Stromal cell of bone marrow (primary cell): Measurements from ENCODE around the gene CUL4A.
"Not testable (repeated sequence)": the region's sequence is repeated elsewhere in the genome, so short reads cannot be mapped to it uniquely, and the experiment has no call there.

Experiments
- DNase-seq: peaks from one replicate; pipeline ENCODE4 v3.0.0-alpha.2; 2012; ENCODE audit warnings: low read depth

CUL4A gene

DNA sequence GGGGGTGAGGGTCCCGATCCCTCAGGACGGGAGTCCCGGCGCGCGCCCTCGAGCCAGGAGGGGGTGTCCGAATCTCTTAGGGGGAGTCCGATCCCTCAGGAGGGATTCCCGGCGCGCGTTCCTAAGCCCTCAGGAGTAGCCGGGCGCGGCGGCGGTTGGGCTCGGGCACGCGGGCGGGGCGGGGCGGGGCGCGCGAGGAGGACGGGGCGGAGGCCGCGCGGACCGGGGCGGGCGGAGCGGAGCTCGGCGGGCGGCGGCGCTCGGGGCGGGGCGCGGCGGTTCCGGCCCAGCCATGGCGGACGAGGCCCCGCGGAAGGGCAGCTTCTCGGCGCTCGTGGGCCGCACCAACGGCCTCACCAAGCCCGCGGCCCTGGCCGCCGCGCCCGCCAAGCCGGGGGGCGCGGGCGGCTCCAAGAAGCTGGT lies at the start of gene CUL4A:
CUL4A (plus strand) TSS at position 278 of the 423 bp plus-strand sequence; CDS start at position 293, 15 bp downstream.
- peak; percentile 56 for DNase-seq

DNA sequence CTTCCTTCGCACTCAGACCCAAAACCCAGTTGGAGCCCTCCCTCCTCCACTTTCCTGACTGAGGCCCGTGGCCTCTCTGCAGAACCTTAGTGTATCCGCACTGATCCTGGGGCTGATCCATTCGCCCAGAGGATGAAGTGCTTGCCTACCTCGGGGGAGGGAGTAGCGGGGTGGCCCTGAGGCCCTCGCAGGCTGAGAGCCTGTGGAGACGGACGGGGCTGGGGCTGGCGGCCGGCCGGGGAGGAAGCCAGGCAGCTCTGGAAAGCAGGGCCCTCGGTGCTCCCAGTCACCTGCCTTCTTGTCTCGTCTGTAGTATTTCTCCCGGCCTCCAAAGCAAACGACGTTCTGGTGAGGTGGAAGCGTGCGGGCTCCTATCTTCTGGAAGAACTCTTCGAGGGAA lies 49.7 kb upstream of the CUL4A start:
- DNase-seq, result no peak

DNA sequence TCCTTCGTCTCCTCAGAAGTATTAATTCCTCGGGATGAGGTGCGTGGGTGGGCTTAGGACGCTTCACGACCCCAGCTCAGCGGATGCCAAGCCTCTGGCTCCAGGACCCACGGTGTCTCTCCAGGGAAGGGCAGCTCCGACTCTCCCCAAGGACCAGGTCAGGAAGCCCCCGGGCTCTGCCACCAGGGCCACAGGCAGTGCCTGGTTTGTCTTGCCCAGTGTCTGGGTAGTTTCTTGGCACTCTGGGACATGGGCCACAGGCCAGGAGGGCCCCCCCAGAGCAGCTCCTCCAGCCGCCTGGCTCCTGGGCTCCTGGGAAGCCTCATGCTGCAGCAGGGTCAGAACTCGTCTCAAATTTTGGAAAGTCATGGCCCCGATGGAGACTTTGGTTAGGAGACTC lies 48.4 kb upstream of the CUL4A start:
- no peak for DNase-seq

DNA sequence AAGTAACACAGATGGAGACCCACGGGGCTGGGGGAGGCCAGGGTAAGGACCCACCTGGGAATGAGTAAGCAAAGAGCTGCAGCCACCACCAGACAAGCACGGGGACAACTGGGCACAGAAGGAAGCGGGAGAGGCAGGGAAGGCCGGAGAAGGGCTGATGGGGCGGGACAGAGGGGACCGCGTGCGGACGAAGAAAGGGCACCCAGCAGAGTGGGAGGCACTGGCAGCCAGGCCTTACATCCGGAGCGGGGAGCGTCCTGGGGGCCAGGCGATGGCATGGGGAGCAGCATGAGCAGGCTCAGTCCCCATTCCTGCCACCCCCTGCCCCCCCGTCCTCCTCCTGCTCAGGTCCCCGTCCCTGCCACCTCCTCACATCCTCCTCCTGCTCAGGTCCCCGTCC lies 48.0 kb upstream of the CUL4A start:
- no peak for DNase-seq

DNA sequence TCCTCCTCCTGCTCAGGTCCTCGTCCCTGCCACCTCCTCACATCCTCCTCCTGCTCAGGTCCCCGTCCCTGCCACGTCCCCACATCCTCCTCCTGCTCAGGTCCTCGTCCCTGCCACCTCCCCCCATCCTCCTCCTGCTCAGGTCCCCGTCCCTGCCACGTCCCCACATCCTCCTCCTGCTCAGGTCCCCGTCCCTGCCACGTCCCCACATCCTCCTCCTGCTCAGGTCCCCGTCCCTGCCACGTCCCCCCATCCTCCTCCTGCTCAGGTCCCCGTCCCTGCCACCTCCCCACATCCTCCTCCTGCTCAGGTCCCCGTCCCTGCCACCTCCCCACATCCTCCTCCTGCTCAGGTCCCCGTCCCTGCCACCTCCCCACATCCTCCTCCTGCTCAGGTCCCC lies 47.4 kb upstream of the CUL4A start:
- not testable (repeated sequence) for DNase-seq

DNA sequence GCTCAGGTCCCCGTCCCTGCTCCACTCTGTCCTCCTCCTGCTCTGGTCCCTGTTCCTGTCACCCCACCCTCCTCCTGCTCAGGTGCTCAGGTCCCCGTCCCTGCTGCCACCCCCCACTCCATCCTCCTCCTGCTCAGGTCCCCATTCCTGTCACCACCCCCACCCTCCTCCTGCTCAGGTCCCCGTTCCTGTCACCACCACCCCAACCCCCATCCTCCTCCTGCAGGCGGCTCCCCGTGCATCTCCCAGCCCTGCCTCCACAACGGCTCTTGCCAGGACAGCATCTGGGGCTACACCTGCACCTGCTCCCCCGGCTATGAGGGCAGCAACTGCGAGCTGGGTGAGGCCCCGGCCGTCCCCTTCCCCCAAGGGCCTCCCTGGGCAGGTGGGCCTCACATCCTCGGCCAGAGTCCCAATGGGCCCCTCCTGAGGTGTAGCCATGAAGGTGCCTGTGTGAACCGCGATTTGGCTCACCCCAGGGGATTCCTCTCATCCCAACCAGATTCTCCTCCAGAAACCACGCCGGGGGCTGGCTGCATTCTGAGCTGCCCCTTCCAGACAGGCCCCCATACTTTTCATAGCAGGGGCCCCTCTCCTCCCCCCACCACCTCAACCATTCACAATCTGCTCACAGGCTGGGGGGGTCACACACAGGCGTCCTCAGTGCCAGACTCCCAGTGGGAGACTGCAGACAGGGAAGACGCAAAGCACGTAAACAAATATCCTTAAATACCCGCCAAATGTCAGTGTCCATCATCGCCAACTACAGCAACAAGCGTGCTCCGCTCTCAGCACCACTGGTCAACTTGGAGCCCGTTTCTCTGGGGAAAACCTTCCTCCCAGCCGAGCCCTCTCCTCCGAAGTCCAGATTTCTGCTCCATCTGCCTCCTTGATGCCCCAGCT lies 46.4 kb upstream of the CUL4A start:
- DNase-seq, result no peak

DNA sequence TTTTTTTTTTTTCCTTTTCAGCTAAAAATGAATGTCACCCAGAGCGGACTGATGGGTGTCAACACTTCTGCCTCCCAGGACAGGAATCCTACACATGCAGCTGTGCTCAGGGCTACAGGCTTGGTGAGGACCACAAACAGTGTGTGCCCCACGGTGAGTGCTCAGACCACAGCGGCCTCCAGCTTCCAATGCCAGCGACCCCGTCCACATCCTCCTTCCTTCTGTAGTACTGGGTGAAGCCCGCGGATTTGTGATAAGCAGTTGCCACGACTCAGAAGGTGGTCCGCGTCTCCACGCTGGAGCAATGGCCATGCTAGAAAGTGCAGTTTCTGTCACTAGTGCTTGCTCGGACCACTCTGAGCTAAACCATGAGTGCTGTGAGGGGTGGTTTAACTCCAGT lies 44.9 kb upstream of the CUL4A start:
- no peak for DNase-seq

DNA sequence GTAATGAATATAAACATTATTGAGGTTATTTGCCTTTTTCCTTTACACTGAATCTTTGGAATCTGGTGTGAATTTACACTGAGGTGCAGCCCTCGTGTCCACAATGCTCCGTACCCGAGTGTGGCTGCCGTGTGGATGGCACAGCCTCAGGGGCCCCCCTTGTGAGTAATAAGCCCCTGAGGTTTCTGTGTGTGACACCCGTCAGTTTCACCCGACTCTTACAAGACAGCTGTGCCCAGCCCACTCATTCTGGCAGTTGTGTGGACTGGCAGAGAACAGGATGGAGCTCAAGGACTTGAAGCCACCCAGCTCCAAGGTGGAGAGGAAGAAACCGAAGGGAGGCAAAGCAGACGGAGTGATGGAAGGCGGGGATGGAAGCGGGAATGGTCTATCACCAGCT lies 43.1 kb upstream of the CUL4A start:
- no peak for DNase-seq

DNA sequence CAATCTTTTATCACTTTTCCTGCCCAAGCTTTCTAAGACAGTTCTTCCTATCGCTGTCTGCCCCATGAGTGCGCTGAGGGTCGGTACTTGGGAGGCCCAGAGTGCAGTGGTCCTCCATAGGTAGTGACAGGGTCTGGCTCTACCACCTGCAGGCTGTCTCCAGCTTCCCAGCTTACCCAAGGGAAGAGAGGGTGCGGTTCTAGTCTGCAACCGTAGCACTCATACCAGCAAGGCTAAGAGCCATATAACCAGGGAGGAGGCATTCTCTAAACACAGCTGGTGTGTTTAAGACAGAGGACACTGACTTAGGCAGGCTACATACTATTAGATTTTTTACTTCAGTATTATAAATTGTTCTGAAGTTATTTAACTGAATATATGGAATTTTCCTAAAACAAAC lies 42.7 kb upstream of the CUL4A start:
- DNase-seq, result no peak

DNA sequence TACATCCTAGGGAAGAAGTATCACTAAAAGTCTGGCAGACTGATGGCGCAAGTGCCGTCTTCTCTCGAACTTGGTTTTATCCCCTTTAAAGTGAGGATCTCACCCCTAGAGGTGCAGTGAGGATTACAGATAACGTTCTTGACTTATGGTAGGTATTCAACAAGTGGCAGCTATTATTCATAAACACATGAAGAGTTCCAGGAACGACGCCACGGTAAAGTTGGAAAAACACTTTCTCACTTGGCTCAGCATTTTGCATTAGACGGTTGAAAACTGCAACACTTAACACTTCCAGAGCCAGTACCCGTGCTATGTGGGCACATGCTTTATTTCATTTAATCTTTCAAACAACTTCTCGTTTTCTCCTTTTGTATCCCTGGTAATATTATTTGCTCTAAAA lies 42.3 kb upstream of the CUL4A start:
- DNase-seq, result no peak

DNA sequence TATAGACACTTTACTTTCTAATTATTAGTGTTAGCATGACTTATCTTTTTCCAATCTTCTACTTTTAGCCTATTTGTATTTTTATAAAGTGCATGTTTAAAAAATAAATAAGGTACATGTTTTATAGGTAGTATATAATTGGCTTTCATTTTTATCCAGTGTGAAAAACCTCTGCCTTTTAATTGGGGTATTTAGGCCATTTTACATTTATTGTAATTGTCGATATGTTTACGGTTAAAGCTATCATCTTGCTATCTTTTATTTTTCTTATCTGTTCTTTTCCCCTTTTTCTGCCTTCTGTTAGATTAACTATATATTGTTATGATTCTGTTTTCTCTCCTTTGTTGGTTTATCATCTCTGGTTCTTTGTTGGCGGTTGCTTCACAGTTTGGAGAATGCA lies 41.8 kb upstream of the CUL4A start:
- no peak for DNase-seq

DNA sequence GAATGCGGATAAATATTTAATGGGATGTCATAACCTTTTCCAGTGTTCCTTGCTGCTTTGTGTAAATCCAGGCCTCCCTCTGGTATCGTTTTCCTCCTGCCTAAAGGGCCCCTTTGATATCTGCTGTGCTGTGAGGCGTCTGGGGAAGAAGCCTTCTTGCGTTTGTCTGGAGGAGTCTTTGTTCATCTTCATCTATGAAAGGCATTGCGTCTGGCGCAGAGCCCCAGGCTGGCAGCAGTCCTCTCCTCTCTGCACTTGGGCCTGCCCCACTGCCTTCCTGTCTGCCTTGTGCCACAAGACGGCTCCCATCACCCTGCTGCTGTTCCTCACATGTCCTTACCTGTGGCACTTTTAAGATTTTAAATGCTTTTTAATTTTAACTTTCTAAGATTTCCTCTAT lies 41.2 kb upstream of the CUL4A start:
- DNase-seq, result no peak

DNA sequence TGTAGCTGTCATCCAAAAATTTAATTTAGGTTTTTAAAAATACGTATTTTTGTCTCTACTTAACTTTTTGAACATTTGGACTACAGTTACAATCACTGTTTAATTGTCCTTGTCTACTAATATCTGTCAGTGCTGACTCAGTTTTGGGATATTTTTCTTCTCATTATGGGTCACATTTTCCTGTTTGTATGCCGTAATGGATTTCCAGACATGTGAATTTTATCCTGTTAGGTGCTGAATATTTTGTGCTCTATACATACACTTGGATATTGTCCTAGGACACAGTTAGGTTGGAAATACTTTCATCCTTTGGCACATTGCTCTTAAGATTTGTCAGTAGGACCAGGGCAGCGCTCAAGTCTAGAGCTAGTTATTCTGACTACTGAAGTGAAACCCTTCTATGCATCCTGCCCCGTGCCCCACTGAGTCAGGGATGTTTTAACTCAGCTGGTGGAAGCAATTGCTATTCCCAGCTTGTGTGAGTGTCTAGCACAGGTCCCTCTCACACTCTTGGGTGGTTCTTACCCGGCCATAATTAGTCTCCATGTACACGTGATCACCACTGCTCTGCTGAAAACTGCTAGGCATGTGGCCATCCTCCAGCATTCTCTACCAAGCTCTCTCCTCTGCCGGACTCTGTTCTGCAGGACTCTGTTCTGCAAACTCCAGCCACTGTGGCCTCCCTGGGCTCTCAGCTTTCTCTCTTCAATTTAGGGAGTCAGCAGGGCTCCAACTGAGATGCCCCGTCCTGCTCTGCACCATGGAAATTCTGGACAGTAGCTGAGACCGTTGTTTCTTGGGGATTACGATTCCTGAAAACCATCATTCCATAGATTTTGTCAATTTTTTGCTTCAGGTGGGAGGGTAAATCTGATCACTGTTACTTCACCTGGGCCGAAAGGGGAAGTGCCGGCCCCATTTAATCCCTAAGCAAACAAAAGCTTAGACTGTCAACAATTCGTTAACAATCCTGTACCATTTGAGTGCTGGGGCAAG lies 39.8 kb upstream of the CUL4A start:
- DNase-seq, result no peak

DNA sequence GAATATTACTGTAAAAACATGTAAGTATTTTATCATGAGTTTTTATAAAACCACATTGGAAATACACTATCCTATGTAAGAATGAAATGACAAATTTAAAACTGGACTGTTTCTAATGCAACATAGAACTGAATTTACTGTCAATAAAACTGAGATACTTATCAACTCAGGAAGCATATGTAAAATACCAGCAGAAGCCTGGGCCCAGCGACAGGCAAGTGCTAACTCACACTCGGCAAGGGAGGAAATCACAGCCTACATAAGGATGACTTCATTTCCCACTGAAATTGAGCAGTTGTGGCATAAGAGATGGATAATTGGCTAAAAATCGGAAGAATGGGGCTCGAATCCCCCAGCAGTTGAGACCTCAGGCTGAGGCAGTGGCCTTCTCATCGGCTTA lies 38.9 kb upstream of the CUL4A start:
- no peak for DNase-seq

DNA sequence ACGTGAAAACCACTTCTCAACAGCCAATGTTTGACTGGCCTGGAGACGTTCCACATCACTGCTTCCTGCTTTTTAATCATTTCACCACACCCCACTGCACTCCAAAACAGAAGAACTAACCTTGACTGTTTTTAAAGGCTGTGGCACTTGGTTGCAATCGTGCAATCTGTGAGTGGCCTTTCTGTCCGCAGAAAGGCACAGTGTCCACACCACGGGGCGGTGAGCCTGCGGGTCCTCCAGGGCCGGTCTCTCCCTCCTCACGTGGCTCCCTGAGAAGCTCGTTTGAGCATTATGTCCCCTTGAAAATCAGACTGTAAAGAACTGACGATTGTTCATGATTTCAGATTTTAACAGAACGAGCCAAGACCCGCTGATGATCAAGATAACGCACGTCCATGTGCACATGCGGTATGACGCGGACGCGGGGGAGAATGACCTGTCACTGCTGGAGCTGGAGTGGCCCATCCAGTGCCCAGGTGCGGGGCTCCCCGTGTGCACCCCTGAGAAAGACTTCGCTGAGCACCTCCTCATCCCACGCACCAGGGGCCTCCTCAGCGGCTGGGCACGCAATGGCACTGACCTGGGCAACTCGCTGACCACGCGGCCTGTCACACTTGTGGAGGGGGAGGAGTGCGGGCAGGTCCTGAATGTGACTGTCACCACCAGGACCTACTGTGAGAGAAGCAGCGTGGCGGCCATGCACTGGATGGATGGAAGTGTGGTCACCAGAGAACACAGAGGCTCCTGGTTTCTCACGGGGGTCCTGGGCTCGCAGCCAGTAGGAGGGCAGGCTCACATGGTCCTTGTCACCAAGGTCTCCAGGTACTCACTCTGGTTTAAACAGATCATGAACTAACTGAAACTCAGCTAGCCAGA lies 37.9 kb upstream of the CUL4A start:
- no peak for DNase-seq

DNA sequence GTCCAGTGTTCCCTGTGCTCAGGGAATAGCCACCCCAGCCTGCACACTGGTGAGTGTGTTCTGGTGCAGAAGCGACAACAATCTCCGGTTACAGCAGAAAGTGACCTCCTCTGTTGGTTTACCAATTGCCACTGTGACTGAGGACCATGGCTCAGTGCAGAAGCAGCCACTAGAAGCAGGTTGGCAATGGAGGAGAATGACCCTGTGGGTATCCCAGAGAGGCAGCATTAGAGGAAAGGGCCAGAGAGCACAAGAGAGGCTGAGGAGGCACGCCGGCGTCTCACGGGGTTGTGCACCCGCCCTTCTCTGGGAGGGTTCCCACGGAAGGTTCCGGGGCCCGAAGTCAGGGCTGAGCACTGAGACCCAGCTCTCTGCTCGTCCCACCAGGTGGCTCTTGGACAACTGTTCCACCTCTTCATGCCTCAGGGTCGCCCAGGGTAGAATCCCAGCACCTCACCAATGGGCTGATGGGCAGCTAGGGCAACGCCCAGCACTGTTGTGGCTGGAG lies 36.9 kb upstream of the CUL4A start:
- no peak for DNase-seq

DNA sequence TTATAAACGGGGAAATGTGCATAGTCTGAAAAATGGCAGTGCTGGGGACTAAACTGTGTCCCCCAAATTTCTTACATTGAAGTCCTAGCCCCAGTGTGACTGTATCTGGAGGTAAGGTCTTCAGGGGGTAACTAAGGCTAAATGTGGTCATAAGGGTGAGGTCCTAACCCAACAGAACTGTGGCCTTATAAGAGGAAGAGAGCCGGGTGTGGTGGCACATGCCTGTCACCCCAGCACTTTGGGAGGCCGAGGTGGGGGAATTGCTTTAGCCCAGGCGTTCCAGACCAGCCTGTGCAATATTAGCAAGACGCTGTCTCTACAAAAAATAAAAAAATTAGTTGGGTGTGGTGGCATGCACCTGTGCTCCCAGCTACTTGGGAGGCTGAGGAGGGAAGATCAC lies 33.1 kb upstream of the CUL4A start:
- no peak for DNase-seq

DNA sequence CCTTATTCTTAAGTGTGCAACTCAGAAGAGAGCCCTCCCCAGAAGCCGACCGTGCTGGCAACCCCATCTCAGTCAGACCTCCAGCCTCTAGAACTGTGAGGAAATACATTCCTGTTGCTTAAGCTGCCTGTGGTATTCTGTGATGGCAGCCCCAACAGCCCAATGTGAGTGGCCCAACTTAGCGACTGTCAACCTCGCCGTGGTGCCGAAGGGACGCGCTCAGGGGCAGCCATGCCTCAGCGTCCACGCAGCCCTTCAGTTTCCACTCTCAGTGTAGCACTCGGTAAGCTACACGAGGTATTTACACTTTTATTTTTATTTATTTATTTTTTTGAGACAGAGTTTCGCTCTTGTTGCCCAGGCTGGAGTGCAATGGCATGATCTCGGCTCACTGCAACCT lies 32.6 kb upstream of the CUL4A start:
- no peak for DNase-seq

DNA sequence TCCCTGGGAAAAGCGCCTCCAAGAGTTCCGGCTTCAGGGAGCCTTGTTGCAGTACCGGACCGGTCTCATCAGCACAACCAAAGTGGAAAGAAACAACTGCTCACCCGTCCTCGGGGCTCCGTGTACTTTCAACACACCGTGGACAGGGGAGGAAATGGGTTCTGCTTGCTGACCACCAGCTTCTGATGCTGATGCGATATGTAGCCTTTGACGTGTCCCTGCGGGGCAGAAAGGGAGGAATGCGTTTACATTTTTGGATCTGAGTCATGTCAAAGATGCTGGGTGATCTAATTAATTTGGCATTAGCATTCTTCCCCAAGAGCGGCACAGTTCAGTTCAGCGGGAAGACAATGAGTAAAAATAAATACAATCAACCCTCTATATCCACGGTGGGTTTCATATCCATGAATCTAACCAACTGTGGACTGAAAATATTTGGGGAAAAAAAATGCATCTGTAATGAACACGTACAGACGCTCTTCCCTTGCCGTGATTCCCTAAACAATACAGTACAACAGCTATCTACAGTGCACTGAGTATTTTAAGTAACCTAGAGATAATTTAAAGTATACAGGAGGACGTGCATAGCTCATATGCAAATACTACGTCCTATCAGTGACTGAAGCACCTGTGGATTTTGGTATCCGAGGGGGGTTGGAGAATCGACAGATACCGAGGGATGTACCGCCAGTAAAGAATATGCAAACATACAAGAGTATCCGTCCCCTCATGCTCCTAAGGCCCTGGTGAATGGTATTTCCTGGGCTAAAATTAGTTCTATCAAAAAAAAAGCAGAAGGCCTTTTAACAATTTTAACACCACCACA lies 31.1 kb upstream of the CUL4A start:
- no peak for DNase-seq

DNA sequence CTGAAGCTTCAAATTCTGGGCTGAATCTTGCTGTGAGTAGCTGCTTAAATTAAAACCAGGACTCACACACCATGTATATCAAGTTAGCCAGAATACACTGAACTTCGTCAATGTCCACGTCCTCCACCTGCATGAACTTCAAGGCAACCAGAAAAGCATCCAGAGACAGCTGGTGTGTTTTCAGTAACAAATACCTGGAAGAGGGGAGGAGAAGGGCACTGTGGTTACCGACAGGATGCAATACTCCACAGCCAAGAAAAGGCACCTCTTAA lies 30.6 kb upstream of the CUL4A start:
- DNase-seq, result no peak
